ENCODE measurements around the gene MMP12.
"Not testable (repeated sequence)": the region's sequence is repeated elsewhere in the genome, so short reads cannot be mapped to it uniquely, and the experiment has no call there.

Gene MMP12

GRCh38 chr11:102874852-102875251, at the start of gene MMP12:
MMP12 (minus strand) TSS chr11:102874982; CDS start chr11:102874937, 45 bp downstream.
- Histone ChIP-seq H3K9ac (ENCODE audit: low read length) (no peak within 1 kb of the TSS), H3K9me3 (ENCODE audit: low read length) (no peaks in the 10 kb centered on the region), H3K4me3 (ENCODE audit: low read depth in 1 of 2, low read length in 2 of 2) (no peak within 1 kb of the TSS), H3K36me3 (ENCODE audit: insufficient read depth, low read length) (no peaks in the 10 kb centered on the region), H3K4me1 (ENCODE audit: insufficient read depth, low read length) (no peaks in the 10 kb centered on the region), H3K27me3 (ENCODE audit: control insufficient read depth in 1 of 2, insufficient read depth in 2 of 2, low read length in 2 of 2) (no peaks in the 10 kb centered on the region), H3K27ac (ENCODE audit: low read depth, low read length) (no peak within 1 kb of the TSS)

GRCh38 chr11:102921587-102922220, 46.9 kb upstream of the MMP12 start:
- H3K27me3 ChIP-seq (ENCODE audit: control insufficient read depth in 1 of 2, insufficient read depth in 2 of 2, low read length in 2 of 2): no peaks in the 10 kb centered on the region
- no peaks in the 10 kb centered on the region for H3K4me1 ChIP-seq (ENCODE audit: insufficient read depth, low read length)
- H3K9me3 ChIP-seq (ENCODE audit: low read length): no peaks in the 10 kb centered on the region
- no peak overlapping the region for H3K27ac ChIP-seq (ENCODE audit: low read depth, low read length)
- H3K4me3 ChIP-seq (ENCODE audit: low read depth in 1 of 2, low read length in 2 of 2): no peak overlapping the region
- H3K36me3 ChIP-seq (ENCODE audit: insufficient read depth, low read length): no peaks in the 10 kb centered on the region
- H3K9ac ChIP-seq (ENCODE audit: low read length): no peak overlapping the region

- no peaks in the 10 kb centered on the region for H3K36me3 ChIP-seq (ENCODE audit: insufficient read depth, low read length)
- H3K9me3 ChIP-seq (ENCODE audit: low read length): no peaks in the 10 kb centered on the region
- no peak overlapping the region for H3K9ac ChIP-seq (ENCODE audit: low read length)
- H3K27ac ChIP-seq (ENCODE audit: low read depth, low read length): no peak overlapping the region
- H3K27me3 ChIP-seq (ENCODE audit: control insufficient read depth in 1 of 2, insufficient read depth in 2 of 2, low read length in 2 of 2): no peaks in the 10 kb centered on the region
- peaks cover 3% of the 10 kb centered on the region for H3K4me1 ChIP-seq (ENCODE audit: insufficient read depth, low read length)
- H3K4me3 ChIP-seq (ENCODE audit: low read depth in 1 of 2, low read length in 2 of 2): no peak overlapping the region
Observed at GRCh38 chr11:102920118-102920684, 45.4 kb upstream of the MMP12 start.

GRCh38 chr11:102915044-102915375, 40.2 kb upstream of the MMP12 start:
- Histone ChIP-seq H3K27ac (ENCODE audit: low read depth, low read length) (peak overlapping the region; percentile 35), H3K4me3 (ENCODE audit: low read depth in 1 of 2, low read length in 2 of 2) (no peak overlapping the region), H3K9ac (ENCODE audit: low read length) (no peak overlapping the region), H3K9me3 (ENCODE audit: low read length) (no peaks in the 10 kb centered on the region), H3K4me1 (ENCODE audit: insufficient read depth, low read length) (peaks cover 15% of the 10 kb centered on the region), H3K36me3 (ENCODE audit: insufficient read depth, low read length) (no peaks in the 10 kb centered on the region), H3K27me3 (ENCODE audit: control insufficient read depth in 1 of 2, insufficient read depth in 2 of 2, low read length in 2 of 2) (no peaks in the 10 kb centered on the region)

GRCh38 chr11:102914238-102915043, 39.7 kb upstream of the MMP12 start:
- Histone ChIP-seq H3K4me3 (ENCODE audit: low read depth in 1 of 2, low read length in 2 of 2) (no peak overlapping the region), H3K36me3 (ENCODE audit: insufficient read depth, low read length) (no peaks in the 10 kb centered on the region)

GRCh38 chr11:102912482-102912830, 37.7 kb upstream of the MMP12 start:
- H3K27me3 ChIP-seq (ENCODE audit: control insufficient read depth in 1 of 2, insufficient read depth in 2 of 2, low read length in 2 of 2): no peaks in the 10 kb centered on the region
- no peak overlapping the region for H3K9ac ChIP-seq (ENCODE audit: low read length)
- H3K27ac ChIP-seq (ENCODE audit: low read depth, low read length): no peak overlapping the region
- H3K9me3 ChIP-seq (ENCODE audit: low read length): no peaks in the 10 kb centered on the region
- peaks cover 15% of the 10 kb centered on the region for H3K4me1 ChIP-seq (ENCODE audit: insufficient read depth, low read length)
- H3K36me3 ChIP-seq (ENCODE audit: insufficient read depth, low read length): no peaks in the 10 kb centered on the region
- no peak overlapping the region for H3K4me3 ChIP-seq (ENCODE audit: low read depth in 1 of 2, low read length in 2 of 2)

More at GRCh38 chr11:102914238-102915043, 39.7 kb upstream of the MMP12 start:
- Histone ChIP-seq H3K27ac (ENCODE audit: low read depth, low read length) (peak overlapping the region; percentile 35), H3K4me1 (ENCODE audit: insufficient read depth, low read length) (peaks cover 15% of the 10 kb centered on the region), H3K27me3 (ENCODE audit: control insufficient read depth in 1 of 2, insufficient read depth in 2 of 2, low read length in 2 of 2) (no peaks in the 10 kb centered on the region), H3K9me3 (ENCODE audit: low read length) (no peaks in the 10 kb centered on the region), H3K9ac (ENCODE audit: low read length) (no peak overlapping the region)

- Histone ChIP-seq H3K9me3 (ENCODE audit: low read length) (no peaks in the 10 kb centered on the region), H3K36me3 (ENCODE audit: insufficient read depth, low read length) (no peaks in the 10 kb centered on the region), H3K27me3 (ENCODE audit: control insufficient read depth in 1 of 2, insufficient read depth in 2 of 2, low read length in 2 of 2) (no peaks in the 10 kb centered on the region), H3K4me3 (ENCODE audit: low read depth in 1 of 2, low read length in 2 of 2) (no peak overlapping the region), H3K9ac (ENCODE audit: low read length) (no peak overlapping the region), H3K27ac (ENCODE audit: low read depth, low read length) (no peak overlapping the region), H3K4me1 (ENCODE audit: insufficient read depth, low read length) (peaks cover 15% of the 10 kb centered on the region)
Observed at GRCh38 chr11:102911758-102912481, 37.1 kb upstream of the MMP12 start.

- not testable (repeated sequence) for H3K27me3 ChIP-seq (ENCODE audit: control insufficient read depth in 1 of 2, insufficient read depth in 2 of 2, low read length in 2 of 2); H3K27ac ChIP-seq (ENCODE audit: low read depth, low read length); H3K4me3 ChIP-seq (ENCODE audit: low read depth in 1 of 2, low read length in 2 of 2); H3K36me3 ChIP-seq (ENCODE audit: insufficient read depth, low read length); H3K4me1 ChIP-seq (ENCODE audit: insufficient read depth, low read length); H3K9ac ChIP-seq (ENCODE audit: low read length); H3K9me3 ChIP-seq (ENCODE audit: low read length)
Observed at GRCh38 chr11:102905848-102906247, 31.1 kb upstream of the MMP12 start.

GRCh38 chr11:102903895-102904294, 29.1 kb upstream of the MMP12 start:
- not testable (repeated sequence) for H3K27me3 ChIP-seq (ENCODE audit: control insufficient read depth in 1 of 2, insufficient read depth in 2 of 2, low read length in 2 of 2); H3K4me3 ChIP-seq (ENCODE audit: low read depth in 1 of 2, low read length in 2 of 2); H3K36me3 ChIP-seq (ENCODE audit: insufficient read depth, low read length); H3K4me1 ChIP-seq (ENCODE audit: insufficient read depth, low read length); H3K27ac ChIP-seq (ENCODE audit: low read depth, low read length); H3K9me3 ChIP-seq (ENCODE audit: low read length); H3K9ac ChIP-seq (ENCODE audit: low read length)

GRCh38 chr11:102900346-102900745, 25.6 kb upstream of the MMP12 start:
- no peak overlapping the region for H3K9ac ChIP-seq (ENCODE audit: low read length)
- no peaks in the 10 kb centered on the region for H3K27me3 ChIP-seq (ENCODE audit: control insufficient read depth in 1 of 2, insufficient read depth in 2 of 2, low read length in 2 of 2)
- H3K36me3 ChIP-seq (ENCODE audit: insufficient read depth, low read length): no peaks in the 10 kb centered on the region
- H3K9me3 ChIP-seq (ENCODE audit: low read length): no peaks in the 10 kb centered on the region
- H3K4me3 ChIP-seq (ENCODE audit: low read depth in 1 of 2, low read length in 2 of 2): no peak overlapping the region
- no peaks in the 10 kb centered on the region for H3K4me1 ChIP-seq (ENCODE audit: insufficient read depth, low read length)
- no peak overlapping the region for H3K27ac ChIP-seq (ENCODE audit: low read depth, low read length)

- Histone ChIP-seq H3K27ac (ENCODE audit: low read depth, low read length) (no peak overlapping the region), H3K9ac (ENCODE audit: low read length) (no peak overlapping the region), H3K4me3 (ENCODE audit: low read depth in 1 of 2, low read length in 2 of 2) (no peak overlapping the region), H3K36me3 (ENCODE audit: insufficient read depth, low read length) (no peaks in the 10 kb centered on the region), H3K9me3 (ENCODE audit: low read length) (no peaks in the 10 kb centered on the region), H3K4me1 (ENCODE audit: insufficient read depth, low read length) (no peaks in the 10 kb centered on the region), H3K27me3 (ENCODE audit: control insufficient read depth in 1 of 2, insufficient read depth in 2 of 2, low read length in 2 of 2) (no peaks in the 10 kb centered on the region)
Observed at GRCh38 chr11:102891736-102892135, 17.0 kb upstream of the MMP12 start.
